RWPE2 (cell line): ENCODE data around the gene HNRNPUL2.

Source experiments
- ATAC-seq: fragments of 200-7000 bp; cut with Tn5 transposase; 3 replicates; pipeline ENCODE4 v1.9.1; 2021; ENCODE audit warnings: low read depth
- DNase-seq: peaks from one replicate; pipeline ENCODE4 v3.0.0-alpha.2; 2020; ENCODE audit warnings: low spot score
- H3K27ac ChIP-seq: fragments of 450-650 bp; 2 replicates; pipeline ENCODE4 v1.5.1; 2017; ENCODE audit warnings: mild to moderate bottlenecking; ENCODE audit not compliant: poor library complexity, severe bottlenecking
- H3K27me3 ChIP-seq: fragments of 250-450 bp; sonication (Bioruptor Pico); 2 replicates; pipeline ENCODE4 v1.5.1; 2021; ENCODE audit warnings: mild to moderate bottlenecking, moderate library complexity; ENCODE audit not compliant: insufficient read depth, poor library complexity, severe bottlenecking
- H3K36me3 ChIP-seq: fragments of 250-450 bp; sonication (Bioruptor Pico); 2 replicates; pipeline ENCODE4 v1.5.1; 2020; ENCODE audit warnings: low read depth, mild to moderate bottlenecking, moderate library complexity
- H3K4me1 ChIP-seq: fragments of 250-450 bp; sonication (Bioruptor Pico); 2 replicates; pipeline ENCODE4 v1.5.1; 2021; ENCODE audit warnings: mild to moderate bottlenecking, moderate library complexity; ENCODE audit not compliant: insufficient read depth, poor library complexity, severe bottlenecking
- H3K4me3 ChIP-seq: fragments of 250-450 bp; sonication (Bioruptor Pico); 2 replicates; pipeline ENCODE4 v1.5.1; 2021; ENCODE audit warnings: mild to moderate bottlenecking, moderate library complexity; ENCODE audit not compliant: severe bottlenecking
- H3K9me3 ChIP-seq: fragments of 250-450 bp; sonication (Bioruptor Pico); 2 replicates; pipeline ENCODE4 v1.5.1; 2021; ENCODE audit warnings: mild to moderate bottlenecking, moderate library complexity; ENCODE audit not compliant: severe bottlenecking
- TF ChIP-seq, protein P1 (sequence below): fragments of 450-650 bp; IDR thresholded peaks from one replicate; pipeline ENCODE4 v1.5.1; 2017; ENCODE audit warnings: mild to moderate bottlenecking, moderate library complexity; ENCODE audit not compliant: poor library complexity, severe bottlenecking

Gene HNRNPUL2

DNA sequence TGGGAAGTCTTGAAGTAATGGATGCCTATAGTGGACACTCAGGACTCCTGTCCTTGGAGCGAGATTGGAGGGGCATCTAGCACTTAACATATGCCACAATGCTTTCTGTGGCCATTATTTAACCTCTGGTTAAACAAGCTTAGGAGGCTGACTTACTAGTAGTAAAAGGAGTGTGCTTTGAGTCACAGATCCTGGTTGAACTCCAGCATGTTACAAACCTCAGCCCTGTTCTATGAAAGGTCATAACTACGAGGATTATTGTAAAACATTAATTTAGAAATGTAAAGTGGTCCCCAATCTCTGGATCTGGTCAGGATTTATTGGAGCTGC lies 54.1 kb downstream of the HNRNPUL2 start:
- H3K27me3 ChIP-seq, result no peaks in the 10 kb centered on the region
- H3K4me3 ChIP-seq, result no peak overlapping the region
- TF ChIP-seq, protein P1, sequence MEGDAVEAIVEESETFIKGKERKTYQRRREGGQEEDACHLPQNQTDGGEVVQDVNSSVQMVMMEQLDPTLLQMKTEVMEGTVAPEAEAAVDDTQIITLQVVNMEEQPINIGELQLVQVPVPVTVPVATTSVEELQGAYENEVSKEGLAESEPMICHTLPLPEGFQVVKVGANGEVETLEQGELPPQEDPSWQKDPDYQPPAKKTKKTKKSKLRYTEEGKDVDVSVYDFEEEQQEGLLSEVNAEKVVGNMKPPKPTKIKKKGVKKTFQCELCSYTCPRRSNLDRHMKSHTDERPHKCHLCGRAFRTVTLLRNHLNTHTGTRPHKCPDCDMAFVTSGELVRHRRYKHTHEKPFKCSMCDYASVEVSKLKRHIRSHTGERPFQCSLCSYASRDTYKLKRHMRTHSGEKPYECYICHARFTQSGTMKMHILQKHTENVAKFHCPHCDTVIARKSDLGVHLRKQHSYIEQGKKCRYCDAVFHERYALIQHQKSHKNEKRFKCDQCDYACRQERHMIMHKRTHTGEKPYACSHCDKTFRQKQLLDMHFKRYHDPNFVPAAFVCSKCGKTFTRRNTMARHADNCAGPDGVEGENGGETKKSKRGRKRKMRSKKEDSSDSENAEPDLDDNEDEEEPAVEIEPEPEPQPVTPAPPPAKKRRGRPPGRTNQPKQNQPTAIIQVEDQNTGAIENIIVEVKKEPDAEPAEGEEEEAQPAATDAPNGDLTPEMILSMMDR, result no peak
- peaks cover 50% of the 10 kb centered on the region for H3K36me3 ChIP-seq
- ATAC-seq (no peak), DNase-seq (no peak)
- H3K27ac ChIP-seq, result peak overlapping the region; percentile 86
- peaks cover 13% of the 10 kb centered on the region for H3K4me1 ChIP-seq
- no peaks in the 10 kb centered on the region for H3K9me3 ChIP-seq

DNA sequence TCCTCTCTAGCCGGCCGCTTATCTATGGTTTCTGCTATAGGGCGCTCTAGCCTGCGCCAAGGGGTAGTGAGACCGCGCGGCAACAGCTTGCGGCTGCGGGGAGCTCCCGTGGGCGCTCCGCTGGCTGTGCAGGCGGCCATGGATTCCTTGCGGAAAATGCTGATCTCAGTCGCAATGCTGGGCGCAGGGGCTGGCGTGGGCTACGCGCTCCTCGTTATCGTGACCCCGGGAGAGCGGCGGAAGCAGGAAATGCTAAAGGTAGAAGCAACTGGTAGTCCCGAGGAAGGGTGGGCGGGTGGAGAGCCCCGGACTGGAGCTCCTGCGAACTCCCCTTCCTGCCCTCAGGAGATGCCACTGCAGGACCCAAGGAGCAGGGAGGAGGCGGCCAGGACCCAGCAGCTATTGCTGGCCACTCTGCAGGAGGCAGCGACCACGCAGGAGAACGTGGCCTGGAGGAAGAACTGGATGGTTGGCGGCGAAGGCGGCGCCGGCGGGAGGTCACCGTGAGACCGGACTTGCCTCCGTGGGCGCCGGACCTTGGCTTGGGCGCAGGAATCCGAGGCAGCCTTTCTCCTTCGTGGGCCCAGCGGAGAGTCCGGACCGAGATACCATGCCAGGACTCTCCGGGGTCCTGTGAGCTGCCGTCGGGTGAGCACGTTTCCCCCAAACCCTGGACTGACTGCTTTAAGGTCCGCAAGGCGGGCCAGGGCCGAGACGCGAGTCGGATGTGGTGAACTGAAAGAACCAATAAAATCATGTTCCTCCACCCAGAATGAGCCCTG lies 55.5 kb downstream of the HNRNPUL2 start, which contains the start of the genes LBHD1 and UQCC3:
Gene LBHD1 (minus strand): TSS at position 660 of the 782 bp plus-strand sequence. CDS start 2,236 bp downstream, outside the sequence.
Gene UQCC3 (plus strand): TSS at position 66 of the 782 bp plus-strand sequence. CDS start 73 bp downstream, at position 139.
- H3K4me1 ChIP-seq, result peaks cover 9% of the 10 kb centered on the region
- H3K27me3 ChIP-seq, result no peaks in the 10 kb centered on the region
- H3K27ac ChIP-seq, result peak within 1 kb of the TSS; percentile 86
- ATAC-seq (peak; percentile 81), DNase-seq (peak; percentile 78)
- TF ChIP-seq, protein P1, result no peak
- no peaks in the 10 kb centered on the region for H3K9me3 ChIP-seq
- H3K36me3 ChIP-seq, result peaks cover 46% of the 10 kb centered on the region
- peak within 1 kb of the TSS; percentile 71 for H3K4me3 ChIP-seq

DNA sequence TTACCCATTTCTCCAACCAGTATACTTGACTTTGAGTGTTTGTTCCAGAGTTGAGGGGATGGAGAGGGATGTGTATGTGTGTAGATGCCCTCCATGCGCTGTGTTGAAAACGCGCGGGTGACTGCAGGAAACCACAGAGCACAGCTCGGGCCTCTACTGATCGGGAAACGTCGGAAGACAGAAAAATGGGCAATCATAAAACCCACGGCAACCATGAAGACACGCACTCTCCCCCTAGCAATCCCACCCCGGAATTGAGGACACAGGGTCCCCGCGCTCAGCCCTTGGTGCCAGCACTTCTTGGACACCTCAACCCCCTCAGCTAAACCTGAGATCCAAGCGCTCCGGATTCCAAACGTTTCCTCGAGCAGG lies 56.0 kb downstream of the HNRNPUL2 start:
- peaks cover 9% of the 10 kb centered on the region for H3K4me1 ChIP-seq
- peak overlapping the region; percentile 86 for H3K27ac ChIP-seq
- TF ChIP-seq, protein P1, result no peak
- H3K4me3 ChIP-seq, result peak overlapping the region; percentile 71
- ATAC-seq, result peak; percentile 13
- peaks cover 46% of the 10 kb centered on the region for H3K36me3 ChIP-seq
- H3K27me3 ChIP-seq, result no peaks in the 10 kb centered on the region
- H3K9me3 ChIP-seq, result no peaks in the 10 kb centered on the region
- no peak for DNase-seq

DNA sequence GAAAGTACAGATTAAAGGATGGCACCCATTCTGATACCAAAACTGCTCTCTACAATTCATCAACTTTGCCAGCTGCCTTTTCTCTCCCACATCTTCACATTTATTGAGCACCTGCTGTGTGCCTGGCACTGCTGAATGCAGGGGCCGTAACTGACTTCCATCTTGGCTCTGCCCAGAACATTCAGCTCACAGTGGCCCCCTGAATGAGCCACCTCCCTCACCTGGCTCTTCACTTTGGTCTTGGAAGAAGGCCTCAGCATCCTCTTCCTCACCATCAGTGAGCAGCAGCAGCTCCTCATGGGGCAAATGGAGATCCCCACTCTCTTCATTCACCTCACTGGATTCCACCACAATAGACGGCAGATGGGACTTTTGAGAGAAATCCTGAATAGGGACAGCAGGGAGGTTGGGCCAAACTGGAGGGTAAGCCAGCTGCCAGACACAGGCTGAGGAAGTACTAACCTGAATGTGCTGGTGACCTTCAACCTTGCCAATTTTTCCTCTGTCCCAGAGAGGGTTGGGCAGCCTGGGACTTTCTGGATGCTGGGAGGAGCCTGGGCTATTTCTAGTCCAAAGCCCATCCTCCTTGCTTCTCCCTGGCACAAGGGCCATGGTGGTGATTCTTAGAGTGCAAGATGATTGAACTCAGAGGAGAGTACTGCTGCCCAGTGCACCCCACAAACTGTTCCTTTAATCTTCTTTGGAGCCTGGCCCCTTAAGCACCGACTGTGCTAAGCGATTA lies 57.7 kb downstream of the HNRNPUL2 start:
- peaks cover 9% of the 10 kb centered on the region for H3K4me1 ChIP-seq
- peaks cover 37% of the 10 kb centered on the region for H3K36me3 ChIP-seq
- DNase-seq (no peak), ATAC-seq (no peak)
- TF ChIP-seq, protein P1, result no peak
- H3K9me3 ChIP-seq, result no peaks in the 10 kb centered on the region
- H3K4me3 ChIP-seq, result no peak overlapping the region
- no peaks in the 10 kb centered on the region for H3K27me3 ChIP-seq
- peak overlapping the region; percentile 86 for H3K27ac ChIP-seq
